Measurements from ENCODE around the gene FHIT. TPM values are rescaled to one million over a fixed set of nuclear protein-coding genes. Genes with fewer than 3 reads are reported as not detected.

The FHIT gene
- total RNA-seq, 4 donors from 2014 or later = 3.2 to 10.9 (median 6.4) TPM

- ATAC-seq (ENCODE audit: low FRiP score) (no peak), DNase-seq (ENCODE audit: low spot score) (no peak)
- TF ChIP-seq CTCF (IDR thresholded peaks at IDR 0.05) = no peak
Observed at GRCh38 chr3:59913645-59914044, 1337.6 kb downstream of the FHIT start.

GRCh38 chr3:59908701-59909100 is 1342.6 kb downstream of the FHIT start:
- no peak for ATAC-seq (ENCODE audit: low FRiP score)
- DNase-seq (ENCODE audit: low spot score) = no peak
- no peak for TF ChIP-seq CTCF (IDR thresholded peaks at IDR 0.05)

DNA sequence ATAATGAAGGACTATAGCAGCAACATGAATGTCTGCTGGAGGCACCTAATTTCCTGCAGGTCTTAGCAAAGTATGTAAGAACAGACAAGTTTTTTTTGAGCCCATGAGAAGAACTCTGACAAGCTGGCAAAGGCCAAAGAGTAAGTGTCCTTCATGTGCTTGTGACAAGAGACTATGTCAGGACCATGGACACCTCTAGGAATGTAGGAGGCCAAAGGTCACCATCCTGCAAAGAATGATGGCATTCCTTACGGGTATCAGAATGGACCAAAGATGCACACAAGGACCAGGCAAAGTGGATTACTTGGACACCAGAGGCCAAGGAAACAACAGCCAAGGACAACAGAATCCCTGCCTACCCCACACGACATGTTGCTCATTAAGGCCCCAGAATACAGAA is 1343.0 kb downstream of the FHIT start:
- no peak for ATAC-seq (ENCODE audit: low FRiP score)
- no peak for TF ChIP-seq CTCF (IDR thresholded peaks at IDR 0.05)
- no peak for DNase-seq (ENCODE audit: low spot score)

DNA sequence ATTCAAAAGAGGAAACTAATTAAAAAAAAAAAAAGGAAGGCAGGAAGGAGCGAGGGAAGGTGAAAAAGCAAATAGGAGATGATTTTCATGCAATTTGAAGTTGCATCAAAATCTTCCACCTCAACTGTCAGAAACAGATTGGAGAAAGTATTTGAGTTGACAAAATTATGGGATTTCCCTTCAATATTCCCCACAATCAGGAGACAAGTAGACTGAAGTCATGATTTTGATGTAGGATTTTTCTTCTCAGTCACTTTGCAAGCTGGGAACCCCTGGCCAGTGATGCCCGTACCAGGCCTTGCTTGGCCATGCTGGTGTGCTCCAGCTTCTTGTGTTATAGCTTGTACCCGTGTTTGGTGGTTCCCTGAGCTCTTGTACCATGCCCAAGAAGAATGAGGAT is 1347.0 kb downstream of the FHIT start:
- TF ChIP-seq CTCF (IDR thresholded peaks at IDR 0.05) = no peak
- ATAC-seq (ENCODE audit: low FRiP score) (no peak), DNase-seq (ENCODE audit: low spot score) (no peak)

DNA sequence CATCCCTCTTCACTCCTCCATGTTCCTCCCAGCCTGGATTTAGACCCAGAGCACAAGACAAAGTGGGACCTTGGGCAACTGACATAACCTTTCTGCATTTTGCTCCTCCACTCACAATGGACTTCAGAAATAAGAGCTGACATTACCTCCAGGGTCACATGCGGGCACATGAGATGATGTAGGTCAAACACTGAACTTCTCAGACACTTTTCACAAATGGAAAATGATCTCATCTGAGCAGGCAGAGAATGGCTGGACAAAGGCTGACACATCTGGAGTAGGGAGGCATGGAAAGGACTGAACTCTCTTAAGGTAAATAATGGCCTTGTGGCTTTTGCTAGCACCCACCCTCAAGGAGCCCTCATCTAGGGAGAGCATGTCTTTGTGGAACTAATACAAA is 1352.2 kb downstream of the FHIT start:
- DNase-seq (ENCODE audit: low spot score) (no peak), ATAC-seq (ENCODE audit: low FRiP score) (no peak)
- TF ChIP-seq CTCF (IDR thresholded peaks at IDR 0.05) = no peak

DNA sequence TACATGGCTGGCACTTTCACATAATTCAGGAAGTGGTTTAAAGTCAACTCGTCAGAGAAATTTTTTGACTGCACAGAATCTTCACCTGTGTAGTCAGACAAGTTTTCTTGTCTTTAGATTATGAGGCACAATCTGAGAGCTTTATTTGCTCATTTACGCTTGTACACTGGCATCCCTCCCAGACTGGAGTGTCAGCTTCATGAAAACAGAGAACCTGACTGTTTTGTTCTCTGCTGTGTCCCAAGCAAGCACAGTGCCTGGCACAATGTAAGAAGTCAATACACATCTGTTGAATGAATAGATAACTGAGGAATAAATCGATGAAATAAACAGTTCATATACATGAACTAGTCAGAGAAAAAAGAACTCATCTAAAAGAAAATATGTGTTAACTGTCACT is 1355.3 kb downstream of the FHIT start:
- DNase-seq (ENCODE audit: low spot score) (no peak), ATAC-seq (ENCODE audit: low FRiP score) (no peak)
- no peak for TF ChIP-seq CTCF (IDR thresholded peaks at IDR 0.05)

GRCh38 chr3:59894425-59895121 is 1356.7 kb downstream of the FHIT start:
- no peak for DNase-seq (ENCODE audit: low spot score)
- no peak for ATAC-seq (ENCODE audit: low FRiP score)
- no peak for TF ChIP-seq CTCF (IDR thresholded peaks at IDR 0.05)

All from omental fat pad (tissue), 4 donors.